Mucosa of gallbladder (tissue), 1 donor: ENCODE measurements around the gene CLTB. TPM values are rescaled to one million over a fixed set of nuclear protein-coding genes. Genes with fewer than 3 reads are reported as not detected.
A peak's percentile ranks its signal among the peaks of the same experiment; 100 is the strongest.

Source experiments
- DNase-seq: peaks from one replicate; pipeline ENCODE4 v3.0.0-alpha.2; 2020; ENCODE audit warnings: low spot score
- total RNA-seq: library from RNA; stranded (reverse); gene quantifications from one replicate; pipeline ENCODE4 v1.2.1, GENCODE V29; 2021
- donor health status: DM: no; HTN: no; CAD: no.

CLTB gene
- total RNA-seq, 1 donor from 2014 or later: 119 TPM

- DNase-seq: no peak
Measured at GRCh38 chr5:176382721-176383120, 33.6 kb downstream of the CLTB start.

- DNase-seq: no peak
Measured at GRCh38 chr5:176381979-176382378, 34.4 kb downstream of the CLTB start.

GRCh38 chr5:176381423-176381822 is 34.9 kb downstream of the CLTB start:
- DNase-seq: no peak

- no peak for DNase-seq
Measured at GRCh38 chr5:176379881-176380280, 36.5 kb downstream of the CLTB start.

- DNase-seq: no peak
Measured at GRCh38 chr5:176373100-176373818, 43.1 kb downstream of the CLTB start.

- DNase-seq: no peak
Measured at GRCh38 chr5:176371621-176372539, 44.5 kb downstream of the CLTB start.

- no peak for DNase-seq
Measured at GRCh38 chr5:176369934-176370711, 46.2 kb downstream of the CLTB start.

- no peak for DNase-seq
Measured at GRCh38 chr5:176368726-176369125, 47.6 kb downstream of the CLTB start.

GRCh38 chr5:176366232-176366894 is 50.0 kb downstream of the CLTB start:
- no peak for DNase-seq

GRCh38 chr5:176365351-176366231 is 50.7 kb downstream of the CLTB start, which contains the start of gene ARL10:
ARL10 (plus strand) TSS chr5:176365487; CDS start chr5:176365564, 77 bp downstream.
- DNase-seq: peak; percentile 12

GRCh38 chr5:176364765-176365350 is 51.5 kb downstream of the CLTB start:
- no peak for DNase-seq

- DNase-seq: no peak
Measured at GRCh38 chr5:176362233-176362490, 54.2 kb downstream of the CLTB start.

- peak; percentile 97 for DNase-seq
Measured at GRCh38 chr5:176361437-176362232, 54.7 kb downstream of the CLTB start, which contains the start of gene KIAA1191. KIAA1191 (minus strand) TSS chr5:176361764; CDS start chr5:176359508, 2,256 bp downstream.

- no peak for DNase-seq
Measured at GRCh38 chr5:176360894-176361436, 55.4 kb downstream of the CLTB start.

- no peak for DNase-seq
Measured at GRCh38 chr5:176359658-176360057, 56.7 kb downstream of the CLTB start.

- no peak for DNase-seq
Measured at GRCh38 chr5:176356179-176356566, 60.2 kb downstream of the CLTB start.

GRCh38 chr5:176355400-176356178 is 60.8 kb downstream of the CLTB start:
- DNase-seq: no peak

- no peak for DNase-seq
Measured at GRCh38 chr5:176353533-176353932, 62.8 kb downstream of the CLTB start.
